Putamen (tissue), 1 donor: ENCODE results near the gene SUPT20H.

Experiments used
- DNase-seq: peaks from one replicate; pipeline ENCODE4 v3.0.0-alpha.2; 2016; ENCODE audit warnings: low spot score

The SUPT20H gene

GRCh38 chr13:37058910-37059847 is at the start of gene SUPT20H:
TSS of gene SUPT20H (minus strand) at chr13:37059688. CDS start at chr13:37051490, 8,198 bp downstream.
- peak; percentile 90 for DNase-seq

DNA sequence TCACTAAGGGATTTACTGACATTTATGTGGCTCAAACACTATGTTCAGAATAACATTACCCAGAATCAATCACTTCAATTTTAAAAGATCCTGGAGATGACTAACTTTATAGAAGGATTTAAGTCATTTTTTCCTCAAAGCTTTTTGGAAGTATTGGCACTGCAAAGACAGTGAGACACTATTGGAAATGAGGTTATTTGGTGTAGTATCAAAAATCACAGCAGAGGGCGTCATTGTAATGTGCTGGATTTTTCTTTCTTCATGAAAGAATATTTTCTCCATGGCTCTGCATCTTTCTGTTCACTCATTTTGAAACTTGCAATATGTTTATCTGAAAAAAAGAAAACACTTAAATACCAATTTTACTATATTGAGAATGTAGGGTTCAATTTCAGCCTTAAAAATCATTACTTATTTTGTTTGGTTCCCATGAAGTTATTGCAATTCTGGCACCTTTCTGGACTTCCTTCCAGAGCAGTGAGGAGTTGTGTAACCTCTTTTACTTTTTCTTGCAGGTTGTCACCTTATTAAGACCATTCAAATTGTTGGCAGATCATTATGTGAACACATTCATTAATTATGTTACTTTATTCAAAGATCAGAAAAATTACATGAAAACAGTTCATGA is 49.7 kb upstream of the SUPT20H start:
- peak; percentile 54 for DNase-seq

DNA sequence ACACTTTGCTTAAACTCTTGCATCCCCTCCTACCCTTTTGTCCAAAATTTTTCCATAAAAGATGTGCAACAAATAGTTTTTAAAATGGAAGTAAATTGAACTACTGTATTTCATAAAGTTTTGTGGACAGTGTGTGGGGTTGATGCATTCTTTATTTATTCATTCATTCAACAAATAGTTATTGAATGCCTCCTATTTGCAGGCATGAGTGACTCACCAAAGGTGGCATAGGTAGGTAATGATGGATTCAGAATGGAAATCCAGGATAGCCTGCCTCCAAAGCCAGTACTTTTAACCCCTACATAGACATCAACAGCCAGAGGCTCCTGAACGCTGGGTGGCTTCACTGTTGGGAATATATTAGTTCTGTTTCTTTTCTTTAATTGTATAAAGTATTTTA is 48.4 kb upstream of the SUPT20H start:
- DNase-seq, result no peak

- no peak for DNase-seq
Observed at GRCh38 chr13:37107456-37107855, 48.0 kb upstream of the SUPT20H start.

DNA sequence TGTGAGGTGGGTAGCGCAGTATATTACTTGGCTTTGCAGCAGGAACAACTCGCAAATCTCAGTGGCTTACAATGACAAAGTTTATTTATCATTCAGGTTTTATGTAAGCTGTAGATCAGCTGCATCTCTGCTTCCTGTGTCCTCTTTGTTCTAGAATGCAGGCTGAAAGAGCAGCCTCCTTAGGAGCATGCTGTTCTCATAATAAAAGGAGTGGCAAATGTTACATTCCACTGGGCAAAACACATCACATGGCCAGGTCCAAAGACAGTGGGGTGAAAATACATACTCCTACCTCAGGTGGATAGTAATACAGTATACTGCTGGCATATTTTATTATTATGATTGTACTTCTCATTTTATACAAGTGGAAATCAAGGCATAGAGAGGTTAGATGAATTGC is 47.2 kb upstream of the SUPT20H start:
- no peak for DNase-seq

DNA sequence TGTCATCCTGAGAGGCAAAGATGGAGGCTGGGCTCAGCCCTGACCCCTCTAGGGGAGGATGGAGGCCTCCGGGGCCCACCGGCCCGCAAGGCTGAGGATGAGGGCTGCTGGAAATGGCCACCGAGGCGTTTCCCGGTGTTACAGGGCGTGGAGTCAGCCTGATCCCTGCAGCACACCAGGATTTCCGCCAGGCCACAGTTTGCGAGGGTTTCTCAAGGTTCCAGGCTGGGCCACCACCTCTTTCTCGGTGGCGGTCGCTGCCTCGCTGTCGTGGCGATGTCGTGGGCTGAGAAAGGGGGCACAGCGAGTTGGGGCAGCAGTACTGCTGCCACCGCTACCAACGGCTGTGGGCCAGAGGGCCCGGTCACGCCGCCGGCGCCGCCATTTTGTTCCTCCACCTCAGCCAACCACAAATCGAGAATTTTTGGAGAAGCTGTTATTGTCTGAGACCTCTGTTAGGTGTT is 45.8 kb upstream of the SUPT20H start, which contains the start of gene CSNK1A1L:
CSNK1A1L (minus strand) TSS at position 414 of the 464 bp plus-strand sequence; CDS start at position 6, 408 bp downstream.
- DNase-seq, result no peak

- no peak for DNase-seq
Observed at GRCh38 chr13:37102896-37103295, 43.4 kb upstream of the SUPT20H start.

- no peak for DNase-seq
Observed at GRCh38 chr13:37101201-37101600, 41.7 kb upstream of the SUPT20H start.

DNA sequence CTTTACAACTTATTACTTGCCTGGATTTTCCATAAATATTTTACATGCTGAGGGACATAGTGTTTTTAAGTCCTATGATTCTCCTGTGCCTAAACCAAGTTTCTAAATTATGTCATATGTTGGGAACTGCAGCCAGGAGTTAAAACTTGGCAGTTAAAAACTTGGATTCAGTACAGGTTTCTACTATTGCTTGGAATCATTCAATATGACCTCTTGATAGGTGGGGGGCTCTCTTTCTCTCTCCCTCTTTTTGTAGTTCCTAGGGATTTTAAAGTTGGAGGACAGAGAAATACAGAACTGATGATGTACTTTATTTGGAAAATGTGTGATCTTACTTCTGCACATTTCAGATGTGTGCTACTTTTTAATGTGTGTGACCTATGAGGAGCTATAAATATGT is 41.2 kb upstream of the SUPT20H start:
- DNase-seq, result no peak

DNA sequence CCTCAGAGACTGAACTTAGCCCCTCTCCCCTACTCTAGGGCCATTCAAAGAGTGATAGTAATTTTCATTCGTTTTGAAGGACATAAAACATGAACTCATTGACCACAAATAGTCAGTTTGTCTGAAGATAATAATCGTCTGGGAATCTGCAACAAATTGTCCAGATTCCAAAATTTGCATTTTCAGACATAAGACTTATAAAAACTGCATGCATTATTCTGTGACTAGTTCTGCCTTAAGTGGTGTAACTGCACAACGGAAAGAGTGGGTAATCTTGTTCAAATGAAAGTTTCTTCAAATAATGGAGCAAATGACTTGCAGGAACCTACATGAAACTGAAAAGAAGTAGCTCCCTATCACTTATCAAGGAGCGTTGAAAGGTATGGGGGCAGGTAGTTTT is 37.6 kb upstream of the SUPT20H start:
- no peak for DNase-seq

- DNase-seq, result no peak
Observed at GRCh38 chr13:37094840-37095239, 35.4 kb upstream of the SUPT20H start.

- no peak for DNase-seq
Observed at GRCh38 chr13:37094099-37094498, 34.6 kb upstream of the SUPT20H start.

GRCh38 chr13:37091835-37092234 is 32.3 kb upstream of the SUPT20H start:
- DNase-seq, result no peak

DNA sequence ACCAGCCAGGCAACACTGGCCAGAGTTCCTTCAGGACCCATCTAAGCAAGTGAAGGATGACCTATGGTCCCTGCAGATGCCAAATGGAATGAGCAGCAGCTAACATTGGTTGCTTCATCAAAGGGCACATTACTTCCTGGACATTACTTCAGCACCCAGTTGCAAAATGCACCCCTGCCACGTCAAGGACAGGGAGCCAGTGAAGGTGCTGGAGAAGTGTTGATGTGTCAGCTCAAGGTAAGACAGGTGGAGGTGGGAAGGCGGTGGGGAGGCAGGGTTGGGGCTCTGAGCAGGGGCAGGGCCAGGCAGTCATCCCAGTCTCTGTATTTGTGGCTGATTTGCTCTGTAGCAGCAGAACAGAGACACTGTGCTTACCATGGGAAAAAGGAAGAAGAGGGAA is 31.4 kb upstream of the SUPT20H start:
- no peak for DNase-seq

DNA sequence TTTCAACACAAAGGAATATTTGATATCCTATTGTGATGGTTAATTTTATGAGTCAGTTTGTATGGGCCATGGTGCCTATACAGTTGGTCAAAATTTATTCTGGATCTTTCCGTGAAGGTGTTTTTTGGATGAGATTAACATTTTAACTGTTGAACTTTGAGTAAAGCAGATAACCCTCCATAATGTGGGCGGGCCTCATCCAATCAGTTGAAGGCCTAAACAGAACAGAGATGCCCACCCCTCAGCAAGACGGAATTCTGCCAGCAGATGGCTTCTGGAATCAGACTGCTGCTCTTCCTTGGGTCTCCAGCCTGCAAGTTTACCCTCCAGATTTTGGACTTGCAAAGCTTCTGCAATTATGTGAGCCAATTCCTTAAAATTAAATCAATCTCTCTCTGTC is 30.0 kb upstream of the SUPT20H start:
- no peak for DNase-seq

- DNase-seq, result no peak
Observed at GRCh38 chr13:37087486-37087885, 28.0 kb upstream of the SUPT20H start.

DNA sequence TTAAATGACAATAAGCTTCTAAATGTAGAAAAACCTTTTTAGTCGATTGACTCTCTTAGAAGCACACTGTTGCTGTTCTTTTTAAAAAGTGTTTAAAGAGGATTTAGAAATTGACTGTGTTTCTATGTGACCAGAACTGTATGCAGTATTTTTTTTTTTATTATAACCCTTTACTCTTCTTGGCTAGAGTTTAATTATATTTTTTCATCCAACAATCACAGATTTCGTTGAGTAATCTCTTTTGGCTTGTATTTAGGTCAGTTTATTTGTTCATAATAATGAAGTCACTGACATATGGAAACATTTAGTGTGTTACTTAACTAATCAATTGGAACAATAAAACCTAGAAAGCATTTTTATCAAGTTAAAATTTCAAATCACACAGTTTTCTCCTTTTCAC is 26.1 kb upstream of the SUPT20H start:
- DNase-seq, result no peak

DNA sequence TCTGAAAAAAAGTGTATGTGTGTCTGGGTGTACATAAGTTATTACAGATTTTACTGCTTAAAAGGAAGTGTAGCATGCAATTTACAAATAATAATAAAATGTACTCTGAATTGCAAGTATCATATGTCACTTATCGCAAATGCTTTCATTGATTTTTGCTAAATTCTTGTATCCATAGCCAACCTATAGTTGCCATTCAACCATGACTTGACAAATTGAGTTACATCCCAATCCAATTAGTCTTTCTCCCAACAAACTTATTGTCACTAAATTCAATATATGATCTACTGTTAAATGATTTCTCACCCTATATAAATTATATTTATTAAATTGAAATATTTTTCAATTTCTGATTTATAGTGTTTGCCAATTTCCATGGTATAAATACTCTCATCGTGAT is 17.3 kb upstream of the SUPT20H start:
- DNase-seq, result no peak

- DNase-seq, result no peak
Observed at GRCh38 chr13:37075164-37075563, 15.7 kb upstream of the SUPT20H start.

- no peak for DNase-seq
Observed at GRCh38 chr13:37074703-37075102, 15.2 kb upstream of the SUPT20H start.

DNA sequence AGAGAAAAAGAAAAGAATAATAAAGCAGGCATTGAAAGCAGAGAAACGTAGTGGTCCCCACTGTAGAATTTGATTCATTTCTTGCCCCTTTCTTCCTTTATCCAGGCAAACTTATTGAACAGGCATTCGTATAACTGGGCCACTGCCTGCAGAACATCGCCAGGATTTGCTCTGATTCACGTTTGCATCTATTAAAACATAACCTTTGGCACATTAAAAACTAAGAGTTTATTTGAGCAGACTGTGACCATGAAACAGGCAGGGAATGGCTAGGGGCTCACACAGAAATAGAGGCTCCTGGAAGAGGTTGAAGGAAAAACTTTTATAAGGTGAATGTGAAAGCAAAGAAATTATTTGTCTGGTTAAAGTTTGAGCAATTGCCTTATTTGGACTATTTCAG is 12.5 kb upstream of the SUPT20H start:
- DNase-seq, result no peak

- no peak for DNase-seq
Observed at GRCh38 chr13:37070956-37071355, 11.5 kb upstream of the SUPT20H start.

- no peak for DNase-seq
Observed at GRCh38 chr13:37070145-37070695, 10.7 kb upstream of the SUPT20H start.
